T-helper 1 cell treated with Interleukin-12 subunit alpha and Interleukin-12 subunit beta and Interleukin-4 antibody, amounts not matched to agents 30 μg/mL and 1 μg/mL, for 36 hours (primary cell): ENCODE data around the gene YWHAQ.
A peak's percentile ranks its signal among the peaks of the same experiment; 100 is the strongest.

Experiments used
- H3K27ac Mint-ChIP-seq: one replicate; pipeline ENCODE4 v1.8.0; 2021; ENCODE audit warnings: mild to moderate bottlenecking, mixed read lengths
- H3K27me3 Mint-ChIP-seq: one replicate; pipeline ENCODE4 v1.8.0; 2021; ENCODE audit warnings: low read depth, mixed read lengths
- H3K36me3 Mint-ChIP-seq: one replicate; pipeline ENCODE4 v1.8.0; 2021; ENCODE audit warnings: low read depth, mixed read lengths
- H3K4me1 Mint-ChIP-seq: one replicate; pipeline ENCODE4 v1.8.0; 2021; ENCODE audit warnings: low read depth, mixed read lengths
- H3K4me3 Mint-ChIP-seq: one replicate; pipeline ENCODE4 v1.8.0; 2021; ENCODE audit warnings: mild to moderate bottlenecking, moderate library complexity, mixed read lengths
- H3K9me3 Mint-ChIP-seq: one replicate; pipeline ENCODE4 v1.8.0; 2021; ENCODE audit warnings: mixed read lengths

YWHAQ gene

DNA sequence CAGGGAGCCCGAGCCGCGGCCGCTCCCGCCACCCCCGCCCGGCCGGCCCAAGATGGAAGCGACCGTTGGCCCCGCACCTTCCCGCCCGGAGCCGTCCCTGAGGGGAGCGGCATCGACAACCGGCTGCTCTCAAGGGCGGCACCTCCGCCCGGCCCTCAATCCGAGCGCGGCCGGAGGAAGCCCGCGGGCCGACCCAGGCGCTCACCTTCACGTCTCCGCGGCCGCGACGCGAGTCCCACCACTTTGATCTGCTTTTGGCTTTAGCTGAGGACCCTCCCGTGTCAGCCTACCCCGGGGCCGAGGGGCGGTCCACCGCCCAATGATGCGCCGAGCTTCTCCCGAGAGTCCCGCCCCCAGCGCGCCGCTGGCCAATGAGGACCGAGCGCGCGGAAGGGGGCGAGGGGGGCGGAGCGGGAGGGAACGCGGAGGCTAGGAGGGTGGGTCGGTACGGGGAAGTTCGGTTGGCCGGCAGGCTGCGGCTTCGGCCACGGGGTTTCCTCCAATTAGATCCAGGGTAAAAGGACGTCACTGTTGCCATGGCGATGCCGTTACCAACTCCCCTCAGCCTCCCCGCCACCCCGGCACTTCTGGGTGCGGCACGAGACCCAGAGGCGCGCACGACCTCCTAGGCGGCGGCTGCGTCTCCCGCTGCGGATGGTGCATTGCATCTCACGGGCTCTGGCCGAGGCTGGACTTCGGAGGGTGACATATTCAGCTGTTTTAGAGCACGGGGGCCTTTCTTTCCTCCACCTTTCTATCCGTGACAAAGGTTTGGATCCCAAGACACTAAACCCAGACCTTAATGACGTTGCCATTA is at the start of gene YWHAQ:
Gene YWHAQ, minus strand, starts transcription at position 262 of the 817 bp plus-strand sequence. CDS start 545 bp downstream, outside the sequence.
- Mint-ChIP-seq H3K27ac (peak within 1 kb of the TSS; percentile 93), H3K9me3 (no peaks in the 10 kb centered on the region), H3K27me3 (peaks cover 29% of the 10 kb centered on the region), H3K4me3 (peak within 1 kb of the TSS; percentile 95), H3K4me1 (peaks cover 39% of the 10 kb centered on the region), H3K36me3 (peaks cover 39% of the 10 kb centered on the region)

DNA sequence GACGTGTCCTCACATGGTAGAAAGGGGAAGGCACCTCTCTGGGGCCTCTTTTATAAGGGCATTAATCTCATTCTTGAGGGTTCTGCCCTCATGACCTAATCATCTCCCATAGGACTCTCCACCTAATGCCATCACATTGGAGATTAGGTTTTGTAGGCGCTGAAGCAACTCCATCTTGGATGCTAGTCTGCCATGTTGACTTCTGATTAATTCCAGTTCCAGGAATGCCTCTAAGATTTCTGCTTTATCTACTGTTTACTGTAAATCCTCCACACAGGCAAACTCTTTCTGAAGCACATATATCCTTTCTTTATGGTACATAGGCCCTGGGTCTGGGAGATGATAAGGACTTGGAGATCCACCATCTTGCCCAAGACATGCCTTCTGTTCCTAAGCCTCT is 49.3 kb upstream of the YWHAQ start:
- H3K4me3 Mint-ChIP-seq = no peak overlapping the region
- H3K9me3 Mint-ChIP-seq = no peaks in the 10 kb centered on the region
- peaks cover 12% of the 10 kb centered on the region for H3K27me3 Mint-ChIP-seq
- H3K4me1 Mint-ChIP-seq = peaks cover 22% of the 10 kb centered on the region
- peaks cover 7% of the 10 kb centered on the region for H3K36me3 Mint-ChIP-seq
- H3K27ac Mint-ChIP-seq = no peak overlapping the region

DNA sequence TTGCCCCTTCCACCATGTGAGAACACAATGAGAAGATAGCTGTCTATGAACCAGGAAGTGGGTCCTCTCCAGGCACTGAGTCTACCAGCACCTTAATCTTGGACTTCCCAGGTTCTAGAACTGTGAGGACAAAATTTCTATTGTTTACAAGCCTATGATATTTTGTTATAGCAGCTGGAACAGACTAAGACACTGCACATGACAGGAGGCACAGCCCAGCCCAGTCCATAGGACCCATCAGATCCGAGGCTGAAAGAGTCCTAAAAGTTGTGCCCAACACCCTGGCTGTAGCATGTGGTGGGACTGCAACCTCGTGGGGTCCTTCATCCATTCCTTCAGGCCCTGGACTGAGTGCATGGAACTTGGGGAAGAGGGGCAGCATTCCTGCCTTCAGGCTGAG is 48.4 kb upstream of the YWHAQ start:
- Mint-ChIP-seq H3K4me1 (peaks cover 22% of the 10 kb centered on the region), H3K9me3 (no peaks in the 10 kb centered on the region), H3K4me3 (no peak overlapping the region), H3K36me3 (peaks cover 7% of the 10 kb centered on the region), H3K27ac (no peak overlapping the region), H3K27me3 (peaks cover 7% of the 10 kb centered on the region)

DNA sequence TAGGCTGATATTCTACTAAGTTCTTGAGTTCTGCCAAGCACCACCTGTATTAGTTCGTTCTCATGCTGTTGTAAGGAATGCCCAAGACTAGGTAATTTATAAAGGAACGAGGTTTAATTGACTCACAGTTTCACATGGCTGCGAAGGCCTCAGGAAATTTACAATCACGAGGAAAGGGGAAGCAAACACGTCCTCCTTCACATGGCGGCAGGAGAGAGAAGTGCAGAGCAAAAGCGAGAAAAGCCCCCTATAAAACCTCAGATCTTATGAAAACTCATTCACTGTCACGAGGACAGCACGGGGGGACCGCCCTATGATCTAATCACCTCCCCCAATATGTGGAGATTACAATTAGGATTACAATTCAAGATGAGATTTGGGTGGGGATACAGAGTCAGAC is 47.7 kb upstream of the YWHAQ start:
- peaks cover 7% of the 10 kb centered on the region for H3K36me3 Mint-ChIP-seq
- H3K27me3 Mint-ChIP-seq = peaks cover 7% of the 10 kb centered on the region
- no peak overlapping the region for H3K4me3 Mint-ChIP-seq
- peaks cover 22% of the 10 kb centered on the region for H3K4me1 Mint-ChIP-seq
- H3K9me3 Mint-ChIP-seq = no peaks in the 10 kb centered on the region
- no peak overlapping the region for H3K27ac Mint-ChIP-seq

DNA sequence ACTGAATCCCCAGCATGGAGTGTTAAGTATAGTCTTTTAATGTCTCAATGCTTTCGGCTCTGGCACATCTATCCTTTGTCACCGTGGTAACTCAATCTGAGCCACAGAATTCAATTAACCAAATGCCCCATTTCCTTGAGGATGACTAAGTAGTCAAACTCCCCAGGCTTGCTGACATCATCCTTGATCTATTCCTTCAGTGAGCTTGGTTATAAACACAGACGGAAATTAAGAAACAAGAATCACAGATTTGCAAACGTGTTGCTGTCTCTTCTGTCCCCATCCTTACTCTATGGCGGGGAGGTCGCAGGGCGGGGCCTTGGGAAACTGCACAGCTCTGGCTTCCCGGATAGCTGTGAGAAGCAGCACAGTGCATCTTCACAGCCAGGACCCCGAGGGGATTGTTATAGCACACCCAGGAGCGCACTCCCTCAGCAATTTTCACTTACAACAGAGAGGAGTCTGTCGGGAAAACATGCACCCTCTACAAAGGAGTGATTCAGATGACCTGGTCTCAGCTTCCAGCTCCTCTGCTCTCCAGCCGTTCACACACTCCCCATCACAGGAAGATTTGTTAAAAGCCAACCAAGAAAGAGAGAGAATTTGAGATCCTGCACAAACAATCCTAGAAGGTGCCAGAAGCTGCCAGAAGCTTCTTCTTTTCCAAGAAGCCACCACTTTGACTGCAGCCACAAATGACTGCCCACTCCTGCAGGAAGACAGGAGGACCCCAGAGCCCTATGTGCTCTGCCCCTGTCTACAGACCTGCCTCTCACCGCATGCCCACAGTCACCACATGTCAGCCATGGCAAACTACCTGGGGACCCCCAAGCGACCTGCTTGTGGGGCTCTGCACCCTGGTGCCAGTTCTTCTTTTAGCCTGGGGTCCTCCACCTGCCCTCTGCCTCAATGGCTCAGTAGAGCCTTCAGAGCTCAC is 44.9 kb upstream of the YWHAQ start:
- no peak overlapping the region for H3K27ac Mint-ChIP-seq
- H3K36me3 Mint-ChIP-seq = peaks cover 5% of the 10 kb centered on the region
- peaks cover 16% of the 10 kb centered on the region for H3K4me1 Mint-ChIP-seq
- no peaks in the 10 kb centered on the region for H3K9me3 Mint-ChIP-seq
- H3K27me3 Mint-ChIP-seq = peaks cover 7% of the 10 kb centered on the region
- no peak overlapping the region for H3K4me3 Mint-ChIP-seq

DNA sequence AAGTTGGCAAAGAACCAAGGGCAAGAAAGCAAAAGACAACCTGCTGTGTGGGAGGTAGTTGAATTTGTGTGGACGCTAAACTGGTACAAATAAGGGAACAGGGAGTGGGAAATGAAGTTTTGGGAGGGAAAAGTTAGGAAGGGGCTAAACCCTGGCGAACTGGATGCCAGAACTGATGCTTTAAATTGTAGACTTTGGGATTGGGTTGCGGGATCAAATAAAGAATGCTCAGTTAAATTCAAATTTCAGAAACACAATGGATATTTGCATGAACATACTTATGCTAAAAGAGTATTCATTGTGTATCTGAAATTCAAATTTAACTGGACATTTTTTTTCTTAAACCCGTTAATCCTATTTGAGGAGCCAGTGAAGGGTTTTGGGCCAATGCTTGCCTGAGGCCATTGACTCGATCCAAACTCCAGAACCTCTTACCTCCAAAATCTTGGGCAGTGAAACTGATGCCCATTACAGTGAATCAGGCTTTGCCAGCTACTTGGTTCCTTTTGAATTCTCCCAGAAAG is 44.2 kb upstream of the YWHAQ start:
- H3K27ac Mint-ChIP-seq = no peak overlapping the region
- H3K4me3 Mint-ChIP-seq = no peak overlapping the region
- peaks cover 2% of the 10 kb centered on the region for H3K36me3 Mint-ChIP-seq
- H3K27me3 Mint-ChIP-seq = peaks cover 7% of the 10 kb centered on the region
- peaks cover 9% of the 10 kb centered on the region for H3K4me1 Mint-ChIP-seq
- H3K9me3 Mint-ChIP-seq = no peaks in the 10 kb centered on the region

DNA sequence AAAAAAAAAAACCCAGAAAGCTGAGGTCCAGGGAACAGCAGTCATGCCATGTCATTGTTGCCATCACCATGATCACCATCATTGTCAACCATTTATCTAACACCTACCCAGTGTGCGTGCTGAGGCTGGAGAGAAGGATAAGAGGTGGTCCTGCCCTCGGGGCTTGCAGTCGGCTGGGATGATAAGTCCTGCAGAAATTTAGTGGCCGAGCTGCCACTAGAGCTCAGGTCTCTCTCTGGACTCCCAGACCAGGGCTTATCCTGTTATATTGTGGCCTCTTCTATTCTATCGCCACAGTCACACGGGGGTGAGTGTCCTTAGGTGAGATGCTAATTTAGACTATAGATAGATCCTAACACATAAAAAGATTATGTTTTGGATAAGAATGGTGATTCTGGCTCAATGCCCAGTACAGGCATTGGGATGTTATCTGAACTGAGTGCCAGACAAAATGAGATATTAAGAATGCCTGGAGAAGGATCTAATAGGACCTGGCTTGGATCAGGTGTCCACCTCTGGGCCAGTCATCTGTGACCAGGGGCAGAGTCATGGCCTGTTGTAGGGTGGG is 43.2 kb upstream of the YWHAQ start:
- no peak overlapping the region for H3K27ac Mint-ChIP-seq
- H3K36me3 Mint-ChIP-seq = peaks cover under 1% of the 10 kb centered on the region
- H3K9me3 Mint-ChIP-seq = no peaks in the 10 kb centered on the region
- H3K27me3 Mint-ChIP-seq = peaks cover 7% of the 10 kb centered on the region
- H3K4me3 Mint-ChIP-seq = no peak overlapping the region
- peaks cover 9% of the 10 kb centered on the region for H3K4me1 Mint-ChIP-seq

DNA sequence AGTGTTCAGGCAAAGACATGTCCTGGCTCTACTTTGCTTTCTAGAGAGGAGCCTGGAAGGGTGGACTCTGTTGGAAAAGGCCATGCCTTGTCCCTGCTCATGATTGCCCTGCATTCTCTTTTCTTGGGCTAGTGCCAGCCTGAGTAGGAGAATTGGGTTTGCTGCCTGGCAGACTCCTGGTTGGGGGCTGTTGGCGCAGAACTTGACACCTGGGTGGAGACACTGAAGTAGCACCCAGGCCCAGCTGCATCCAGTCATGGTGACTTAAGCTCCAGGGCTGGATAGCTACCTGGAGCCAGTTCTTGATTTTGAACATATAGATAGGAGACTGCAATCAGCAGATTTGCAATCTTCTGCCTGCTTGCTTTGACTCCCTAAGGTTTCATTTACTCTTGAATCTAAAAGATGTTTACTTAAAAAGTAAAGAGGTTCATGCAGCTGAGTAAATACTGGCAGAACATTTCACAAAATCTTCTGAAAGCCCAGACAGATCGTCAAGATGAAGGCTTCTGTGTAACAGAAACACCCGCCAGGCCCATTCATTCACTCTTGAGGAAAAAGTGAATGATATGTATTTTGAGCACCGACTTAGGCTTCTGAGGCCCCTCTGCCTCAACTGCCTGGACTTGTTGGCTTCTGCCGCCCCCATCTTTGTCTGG is 38.0 kb upstream of the YWHAQ start:
- no peaks in the 10 kb centered on the region for H3K9me3 Mint-ChIP-seq
- H3K27me3 Mint-ChIP-seq = peaks cover 13% of the 10 kb centered on the region
- H3K36me3 Mint-ChIP-seq = no peaks in the 10 kb centered on the region
- H3K27ac Mint-ChIP-seq = no peak overlapping the region
- no peaks in the 10 kb centered on the region for H3K4me1 Mint-ChIP-seq
- no peak overlapping the region for H3K4me3 Mint-ChIP-seq

DNA sequence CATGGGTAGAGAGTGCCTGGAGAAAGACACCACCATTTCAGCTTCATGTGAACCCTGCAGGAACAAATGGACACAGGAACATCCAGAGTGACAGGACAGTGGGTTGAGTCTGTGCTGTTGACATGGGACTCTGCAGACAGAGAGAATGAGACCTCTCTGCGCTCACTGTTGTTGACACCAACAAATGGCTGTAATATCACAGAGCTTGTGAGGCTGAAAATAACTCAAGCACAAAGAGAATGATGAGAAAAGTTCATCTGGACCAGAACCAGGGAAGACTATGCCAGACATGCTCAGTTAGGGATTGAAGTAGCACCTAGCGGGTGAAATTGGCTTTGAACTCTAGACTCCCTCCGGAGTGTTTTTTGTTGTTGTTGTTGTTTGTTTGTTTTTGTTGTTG is 37.0 kb upstream of the YWHAQ start:
- Mint-ChIP-seq H3K9me3 (no peaks in the 10 kb centered on the region), H3K36me3 (no peaks in the 10 kb centered on the region), H3K27ac (no peak overlapping the region)

DNA sequence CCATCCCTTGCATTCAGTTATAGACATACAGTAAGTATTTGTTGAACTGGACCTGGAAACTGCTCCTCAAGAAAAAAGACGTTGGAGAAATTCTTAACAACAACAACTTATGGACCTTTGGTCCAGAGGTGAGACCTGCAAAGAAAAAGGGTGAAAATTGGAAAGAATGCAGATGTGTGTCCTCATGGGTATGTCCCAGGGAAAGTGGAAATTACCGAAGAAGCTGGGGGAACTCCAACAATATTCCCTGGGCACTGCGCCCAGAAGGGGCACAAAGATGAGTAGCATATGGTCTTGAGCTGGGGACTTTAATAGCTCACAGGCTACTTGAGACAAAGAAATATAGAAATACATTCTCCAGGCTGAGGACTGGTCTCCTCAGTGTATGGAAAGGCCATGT is 35.5 kb upstream of the YWHAQ start:
- H3K36me3 Mint-ChIP-seq = no peaks in the 10 kb centered on the region
- peaks cover 13% of the 10 kb centered on the region for H3K27me3 Mint-ChIP-seq
- H3K9me3 Mint-ChIP-seq = no peaks in the 10 kb centered on the region
- H3K27ac Mint-ChIP-seq = no peak overlapping the region
- no peaks in the 10 kb centered on the region for H3K4me1 Mint-ChIP-seq
- H3K4me3 Mint-ChIP-seq = no peak overlapping the region

More for the DNA sequence above, 37.0 kb upstream of the YWHAQ start:
- Mint-ChIP-seq H3K4me1 (no peaks in the 10 kb centered on the region), H3K4me3 (no peak overlapping the region), H3K27me3 (peaks cover 13% of the 10 kb centered on the region)

DNA sequence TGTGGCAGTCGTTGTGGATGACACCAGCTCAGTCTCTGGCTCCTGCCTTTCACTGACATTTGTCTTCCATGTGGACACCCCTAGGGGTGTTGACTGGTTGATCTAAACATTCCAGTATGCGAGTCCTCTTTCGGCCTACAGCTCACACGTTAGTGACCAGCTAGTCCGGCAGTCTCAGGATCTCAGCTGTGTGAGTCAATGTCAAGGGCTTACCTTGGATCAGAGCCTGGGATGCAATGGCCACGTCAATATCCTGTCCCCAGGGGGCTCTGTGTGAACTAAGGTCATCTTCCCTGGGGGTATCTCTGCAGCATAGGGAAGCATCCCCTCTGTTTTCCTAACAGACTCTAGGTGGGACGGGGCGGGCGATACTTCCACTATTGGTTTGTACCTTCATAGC is 35.1 kb upstream of the YWHAQ start:
- Mint-ChIP-seq H3K4me1 (no peaks in the 10 kb centered on the region), H3K4me3 (no peak overlapping the region), H3K27ac (no peak overlapping the region), H3K9me3 (no peaks in the 10 kb centered on the region), H3K36me3 (no peaks in the 10 kb centered on the region), H3K27me3 (peaks cover 13% of the 10 kb centered on the region)

DNA sequence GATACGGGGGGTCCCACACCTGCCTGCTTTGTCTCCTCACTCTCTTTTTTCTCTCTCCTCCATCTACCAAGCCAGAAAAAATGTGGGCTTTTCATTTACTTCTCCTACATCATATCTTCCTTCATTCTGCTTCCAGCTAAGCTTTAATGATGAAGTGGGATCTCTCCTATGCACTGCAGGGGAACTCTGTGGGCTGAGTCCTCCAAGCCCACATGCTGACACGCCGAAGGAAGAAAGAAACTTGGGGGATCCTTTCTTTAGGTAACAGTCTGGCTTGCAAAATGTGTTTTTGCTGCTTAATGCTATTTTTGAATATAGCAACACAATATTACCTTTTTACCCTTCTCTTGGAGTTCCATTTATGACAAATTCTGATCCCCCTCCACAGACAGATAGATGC is 33.6 kb upstream of the YWHAQ start:
- peaks cover 13% of the 10 kb centered on the region for H3K27me3 Mint-ChIP-seq
- H3K4me1 Mint-ChIP-seq = no peaks in the 10 kb centered on the region
- no peak overlapping the region for H3K27ac Mint-ChIP-seq
- no peak overlapping the region for H3K4me3 Mint-ChIP-seq
- H3K36me3 Mint-ChIP-seq = no peaks in the 10 kb centered on the region
- H3K9me3 Mint-ChIP-seq = no peaks in the 10 kb centered on the region

DNA sequence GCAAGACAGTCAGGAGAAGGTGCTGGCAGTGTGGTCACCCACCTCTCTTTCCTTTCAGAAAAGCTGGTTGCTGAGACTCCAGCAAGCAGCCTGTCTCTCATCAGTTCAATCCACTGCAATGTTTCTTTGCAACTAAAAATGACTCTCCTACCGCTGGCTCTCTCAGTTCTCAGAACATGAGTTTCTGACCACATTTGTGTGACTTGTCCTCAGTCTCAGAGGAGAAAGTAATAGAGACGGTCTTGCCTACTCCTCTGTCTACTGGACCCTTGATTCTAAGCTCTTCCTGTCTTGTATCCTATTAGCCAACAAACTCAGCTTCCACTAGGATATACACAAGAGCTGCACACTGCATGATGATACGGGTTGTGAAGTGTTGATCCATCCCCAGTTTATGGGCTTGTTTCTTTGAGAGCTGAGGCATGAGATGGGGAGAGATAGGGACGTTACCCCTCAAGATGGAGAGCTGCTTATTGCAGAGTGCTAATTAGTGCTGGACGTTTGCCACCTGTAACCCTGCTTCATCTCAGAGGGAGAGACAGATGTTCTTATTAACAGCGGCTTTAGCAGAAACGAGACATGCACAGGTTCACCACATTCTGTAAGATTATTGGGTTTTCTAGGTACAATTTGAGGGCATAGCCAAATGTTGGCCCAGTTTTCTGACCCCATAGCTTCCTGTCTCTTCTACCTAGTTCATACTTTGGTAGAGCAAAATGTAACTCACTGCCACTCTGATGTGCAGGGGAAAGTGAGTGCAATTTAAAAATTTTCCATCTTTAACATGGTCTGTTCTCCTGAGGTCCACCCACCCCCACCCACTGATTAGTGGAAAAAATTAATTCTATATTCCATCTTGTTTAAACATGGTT is 32.4 kb upstream of the YWHAQ start:
- Mint-ChIP-seq H3K36me3 (no peaks in the 10 kb centered on the region), H3K9me3 (no peaks in the 10 kb centered on the region), H3K4me3 (no peak overlapping the region), H3K4me1 (no peaks in the 10 kb centered on the region), H3K27me3 (peaks cover 13% of the 10 kb centered on the region), H3K27ac (no peak overlapping the region)
